ENCODE results near the gene TAF11L14.
"Not testable (repeated sequence)": the region's sequence is repeated elsewhere in the genome, so short reads cannot be mapped to it uniquely, and the experiment has no call there.

Gene TAF11L14

GRCh38 chr5:17619354-17619753 lies 14.9 kb upstream of the TAF11L14 start:
- Histone ChIP-seq H3K4me1 (ENCODE audit: control insufficient read depth in 5 of 5, insufficient read depth in 5 of 5, low read length in 5 of 5) (no peaks in the 10 kb centered on the region), H3K9me3 (ENCODE audit: control insufficient read depth in 5 of 5, low read length in 5 of 5) (no peaks in the 10 kb centered on the region), H3K36me3 (ENCODE audit: control insufficient read depth in 5 of 5, insufficient read depth in 5 of 5, low read length in 5 of 5) (no peaks in the 10 kb centered on the region), H3K27ac (ENCODE audit: low read depth, low read length) (no peak overlapping the region), H3K9ac (ENCODE audit: low read length in 5 of 5) (no peak overlapping the region), H3K4me3 (ENCODE audit: low read depth in 1 of 5, low read length in 5 of 5) (no peak overlapping the region), H3K27me3 (ENCODE audit: control insufficient read depth in 5 of 5, insufficient read depth in 4 of 5, low read length in 5 of 5) (no peaks in the 10 kb centered on the region)

- Histone ChIP-seq H3K36me3 (ENCODE audit: control insufficient read depth in 5 of 5, insufficient read depth in 5 of 5, low read length in 5 of 5) (no peaks in the 10 kb centered on the region), H3K9ac (ENCODE audit: low read length in 5 of 5) (no peak overlapping the region), H3K27me3 (ENCODE audit: control insufficient read depth in 5 of 5, insufficient read depth in 4 of 5, low read length in 5 of 5) (no peaks in the 10 kb centered on the region), H3K4me1 (ENCODE audit: control insufficient read depth in 5 of 5, insufficient read depth in 5 of 5, low read length in 5 of 5) (no peaks in the 10 kb centered on the region), H3K27ac (ENCODE audit: low read depth, low read length) (no peak overlapping the region), H3K4me3 (ENCODE audit: low read depth in 1 of 5, low read length in 5 of 5) (no peak overlapping the region), H3K9me3 (ENCODE audit: control insufficient read depth in 5 of 5, low read length in 5 of 5) (no peaks in the 10 kb centered on the region)
Measured at GRCh38 chr5:17620627-17621026, 13.6 kb upstream of the TAF11L14 start.

- no peak overlapping the region for H3K27ac ChIP-seq (ENCODE audit: low read depth, low read length)
- no peaks in the 10 kb centered on the region for H3K27me3 ChIP-seq (ENCODE audit: control insufficient read depth in 5 of 5, insufficient read depth in 4 of 5, low read length in 5 of 5)
- no peak overlapping the region for H3K4me3 ChIP-seq (ENCODE audit: low read depth in 1 of 5, low read length in 5 of 5)
- H3K9ac ChIP-seq (ENCODE audit: low read length in 5 of 5) = no peak overlapping the region
- H3K4me1 ChIP-seq (ENCODE audit: control insufficient read depth in 5 of 5, insufficient read depth in 5 of 5, low read length in 5 of 5) = no peaks in the 10 kb centered on the region
- no peaks in the 10 kb centered on the region for H3K9me3 ChIP-seq (ENCODE audit: control insufficient read depth in 5 of 5, low read length in 5 of 5)
- H3K36me3 ChIP-seq (ENCODE audit: control insufficient read depth in 5 of 5, insufficient read depth in 5 of 5, low read length in 5 of 5) = no peaks in the 10 kb centered on the region
Measured at GRCh38 chr5:17625686-17626085, 8.6 kb upstream of the TAF11L14 start.

DNA sequence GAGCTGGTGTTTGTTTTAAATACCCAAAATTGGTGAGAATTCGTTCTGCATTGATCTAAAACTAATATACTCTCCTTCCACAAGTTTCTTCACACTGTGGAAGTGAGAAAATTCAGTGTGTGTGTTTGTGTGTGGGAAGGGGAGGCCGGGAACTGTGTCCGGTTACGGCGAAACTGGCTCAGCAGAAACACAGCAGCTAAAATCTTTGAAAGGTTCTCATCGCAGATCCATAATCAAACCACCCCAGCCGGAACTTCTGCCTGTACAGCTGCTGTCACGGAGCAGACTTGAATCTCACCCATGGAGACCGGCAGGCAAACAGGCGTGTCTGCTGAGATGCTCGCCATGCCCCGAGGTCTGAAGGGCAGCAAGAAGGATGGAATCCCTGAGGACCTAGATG lies 2.5 kb upstream of the TAF11L14 start, which contains the start of gene TAF11L13:
TSS of gene TAF11L13 (plus strand) at position 301 of the 400 bp plus-strand sequence.
- not testable (repeated sequence) for H3K4me3 ChIP-seq (ENCODE audit: low read depth in 1 of 5, low read length in 5 of 5); H3K9me3 ChIP-seq (ENCODE audit: control insufficient read depth in 5 of 5, low read length in 5 of 5); H3K27ac ChIP-seq (ENCODE audit: low read depth, low read length); H3K4me1 ChIP-seq (ENCODE audit: control insufficient read depth in 5 of 5, insufficient read depth in 5 of 5, low read length in 5 of 5); H3K9ac ChIP-seq (ENCODE audit: low read length in 5 of 5); H3K36me3 ChIP-seq (ENCODE audit: control insufficient read depth in 5 of 5, insufficient read depth in 5 of 5, low read length in 5 of 5); H3K27me3 ChIP-seq (ENCODE audit: control insufficient read depth in 5 of 5, insufficient read depth in 4 of 5, low read length in 5 of 5)

GRCh38 chr5:17649232-17649631 lies 15.0 kb downstream of the TAF11L14 start:
- H3K9ac ChIP-seq (ENCODE audit: low read length in 5 of 5); H3K4me3 ChIP-seq (ENCODE audit: low read depth in 1 of 5, low read length in 5 of 5); H3K9me3 ChIP-seq (ENCODE audit: control insufficient read depth in 5 of 5, low read length in 5 of 5); H3K27me3 ChIP-seq (ENCODE audit: control insufficient read depth in 5 of 5, insufficient read depth in 4 of 5, low read length in 5 of 5); H3K27ac ChIP-seq (ENCODE audit: low read depth, low read length); H3K36me3 ChIP-seq (ENCODE audit: control insufficient read depth in 5 of 5, insufficient read depth in 5 of 5, low read length in 5 of 5); H3K4me1 ChIP-seq (ENCODE audit: control insufficient read depth in 5 of 5, insufficient read depth in 5 of 5, low read length in 5 of 5): not testable (repeated sequence)

GRCh38 chr5:17655201-17655759 lies 21.0 kb downstream of the TAF11L14 start:
- not testable (repeated sequence) for H3K9me3 ChIP-seq (ENCODE audit: control insufficient read depth in 5 of 5, low read length in 5 of 5); H3K27me3 ChIP-seq (ENCODE audit: control insufficient read depth in 5 of 5, insufficient read depth in 4 of 5, low read length in 5 of 5); H3K27ac ChIP-seq (ENCODE audit: low read depth, low read length); H3K9ac ChIP-seq (ENCODE audit: low read length in 5 of 5); H3K4me1 ChIP-seq (ENCODE audit: control insufficient read depth in 5 of 5, insufficient read depth in 5 of 5, low read length in 5 of 5); H3K36me3 ChIP-seq (ENCODE audit: control insufficient read depth in 5 of 5, insufficient read depth in 5 of 5, low read length in 5 of 5); H3K4me3 ChIP-seq (ENCODE audit: low read depth in 1 of 5, low read length in 5 of 5)

- H3K36me3 ChIP-seq (ENCODE audit: control insufficient read depth in 5 of 5, insufficient read depth in 5 of 5, low read length in 5 of 5) = no peaks in the 10 kb centered on the region
- H3K27ac ChIP-seq (ENCODE audit: low read depth, low read length) = no peak overlapping the region
- no peaks in the 10 kb centered on the region for H3K4me1 ChIP-seq (ENCODE audit: control insufficient read depth in 5 of 5, insufficient read depth in 5 of 5, low read length in 5 of 5)
- no peak overlapping the region for H3K4me3 ChIP-seq (ENCODE audit: low read depth in 1 of 5, low read length in 5 of 5)
- H3K27me3 ChIP-seq (ENCODE audit: control insufficient read depth in 5 of 5, insufficient read depth in 4 of 5, low read length in 5 of 5) = no peaks in the 10 kb centered on the region
- no peaks in the 10 kb centered on the region for H3K9me3 ChIP-seq (ENCODE audit: control insufficient read depth in 5 of 5, low read length in 5 of 5)
- no peak overlapping the region for H3K9ac ChIP-seq (ENCODE audit: low read length in 5 of 5)
Measured at GRCh38 chr5:17655921-17656320, 21.7 kb downstream of the TAF11L14 start.

DNA sequence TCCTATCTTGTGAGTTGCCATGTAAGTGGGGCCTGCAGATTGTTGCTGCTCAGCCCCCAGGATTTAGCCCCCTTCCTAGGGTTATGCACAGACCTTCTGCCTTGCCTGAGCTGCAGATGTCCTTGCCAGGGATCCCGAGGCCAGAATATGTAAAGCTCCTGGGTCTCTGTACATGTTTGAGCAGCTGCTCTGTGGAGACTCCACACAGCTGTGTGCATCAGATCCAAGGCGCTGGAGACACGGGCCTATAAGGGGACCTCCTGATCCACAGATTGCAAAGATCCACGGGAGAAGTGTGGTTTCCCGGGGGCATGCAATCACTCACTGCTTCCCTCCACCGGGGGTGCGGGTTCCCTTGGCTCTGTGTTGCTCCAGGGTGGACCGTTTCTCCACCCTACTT lies 28.9 kb downstream of the TAF11L14 start:
- Histone ChIP-seq H3K4me3 (ENCODE audit: low read depth in 1 of 5, low read length in 5 of 5) (no peak overlapping the region), H3K36me3 (ENCODE audit: control insufficient read depth in 5 of 5, insufficient read depth in 5 of 5, low read length in 5 of 5) (no peaks in the 10 kb centered on the region), H3K9me3 (ENCODE audit: control insufficient read depth in 5 of 5, low read length in 5 of 5) (peaks cover 0 to 7% (median 0%) of the 10 kb centered on the region in 5 donors), H3K27ac (ENCODE audit: low read depth, low read length) (no peak overlapping the region), H3K9ac (ENCODE audit: low read length in 5 of 5) (no peak overlapping the region), H3K4me1 (ENCODE audit: control insufficient read depth in 5 of 5, insufficient read depth in 5 of 5, low read length in 5 of 5) (no peaks in the 10 kb centered on the region), H3K27me3 (ENCODE audit: control insufficient read depth in 5 of 5, insufficient read depth in 4 of 5, low read length in 5 of 5) (no peaks in the 10 kb centered on the region)

DNA sequence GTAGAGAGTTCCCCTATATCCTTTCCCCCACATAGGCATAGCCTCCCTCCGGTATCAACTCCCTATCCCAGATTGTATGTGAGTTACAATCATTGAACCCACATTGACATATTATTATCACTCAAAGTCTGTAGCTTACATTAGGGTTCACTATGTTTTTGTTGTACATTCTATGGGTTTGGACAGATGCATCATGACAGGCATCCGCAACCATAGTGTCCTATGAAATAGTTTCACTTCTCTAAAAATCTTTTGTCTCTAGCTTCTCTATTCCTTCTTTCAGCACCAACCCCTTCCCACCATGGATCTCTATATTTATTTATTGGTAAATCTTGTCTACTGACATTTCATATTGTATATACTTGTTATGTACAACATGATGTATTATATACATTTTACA lies 31.6 kb downstream of the TAF11L14 start:
- Histone ChIP-seq H3K36me3 (ENCODE audit: control insufficient read depth in 5 of 5, insufficient read depth in 5 of 5, low read length in 5 of 5) (no peaks in the 10 kb centered on the region), H3K9me3 (ENCODE audit: control insufficient read depth in 5 of 5, low read length in 5 of 5) (peaks cover 0 to 9% (median 5%) of the 10 kb centered on the region in 5 donors), H3K4me3 (ENCODE audit: low read depth in 1 of 5, low read length in 5 of 5) (no peak overlapping the region), H3K27me3 (ENCODE audit: control insufficient read depth in 5 of 5, insufficient read depth in 4 of 5, low read length in 5 of 5) (no peaks in the 10 kb centered on the region), H3K4me1 (ENCODE audit: control insufficient read depth in 5 of 5, insufficient read depth in 5 of 5, low read length in 5 of 5) (no peaks in the 10 kb centered on the region), H3K27ac (ENCODE audit: low read depth, low read length) (no peak overlapping the region), H3K9ac (ENCODE audit: low read length in 5 of 5) (no peak overlapping the region)

- no peak overlapping the region for H3K4me3 ChIP-seq (ENCODE audit: low read depth in 1 of 5, low read length in 5 of 5)
- no peak overlapping the region for H3K9ac ChIP-seq (ENCODE audit: low read length in 5 of 5)
Measured at GRCh38 chr5:17666726-17667235, 32.5 kb downstream of the TAF11L14 start.

More at GRCh38 chr5:17666726-17667235, 32.5 kb downstream of the TAF11L14 start:
- Histone ChIP-seq H3K4me1 (ENCODE audit: control insufficient read depth in 5 of 5, insufficient read depth in 5 of 5, low read length in 5 of 5) (no peaks in the 10 kb centered on the region), H3K27me3 (ENCODE audit: control insufficient read depth in 5 of 5, insufficient read depth in 4 of 5, low read length in 5 of 5) (no peaks in the 10 kb centered on the region), H3K36me3 (ENCODE audit: control insufficient read depth in 5 of 5, insufficient read depth in 5 of 5, low read length in 5 of 5) (no peaks in the 10 kb centered on the region), H3K27ac (ENCODE audit: low read depth, low read length) (no peak overlapping the region), H3K9me3 (ENCODE audit: control insufficient read depth in 5 of 5, low read length in 5 of 5) (peaks cover 0 to 10% (median 9%) of the 10 kb centered on the region in 5 donors)

Measured in subcutaneous abdominal adipose tissue (tissue), 5 donors.